GM13977 (cell line): ENCODE measurements around the gene KIFBP.
"Not testable (repeated sequence)": the region's sequence is repeated elsewhere in the genome, so short reads cannot be mapped to it uniquely, and the experiment has no call there.

Experiments used
- DNase-seq: peaks from one replicate; pipeline ENCODE4 v3.0.0; 2012; ENCODE audit warnings: low spot score
- CTCF ChIP-seq: IDR thresholded peaks from 2 replicates; pipeline ENCODE4 v1.5.1; 2012; ENCODE audit warnings: mild to moderate bottlenecking, control low read depth; ENCODE audit not compliant: insufficient read depth; ENCODE audit errors: extremely low read depth, missing control alignments
- in situ Hi-C: fragments of 300-500 bp; cut with MboI; formaldehyde crosslinking; loops from one replicate; pipeline ENCODE4 v1.12.0; 2022; ENCODE audit warnings: low sequenced_read_pairs, low pct_unique_long_range_greater_than_20kb, mixed read lengths, inconsistent platforms; ENCODE audit not compliant: unreplicated experiment

Gene KIFBP

GRCh38 chr10:69018613-69019012 lies 30.0 kb downstream of the KIFBP start:
- TF ChIP-seq CTCF: no peak
- DNase-seq: no peak
- in situ Hi-C loops: loop anchor here (25.0 kb wide), 1 partner anchor 194 kb away; the partner anchor contains the start of gene HKDC1

GRCh38 chr10:69022611-69023010 lies 34.0 kb downstream of the KIFBP start:
- no peak for TF ChIP-seq CTCF
- no peak for DNase-seq
- in situ Hi-C loops: loop anchor here (25.0 kb wide), 1 partner anchor 190 kb away; the partner anchor contains the start of gene HKDC1

- DNase-seq: no peak
Observed at GRCh38 chr10:69025370-69025896, 36.8 kb downstream of the KIFBP start.

GRCh38 chr10:69033256-69033655 lies 44.7 kb downstream of the KIFBP start:
- in situ Hi-C loops: no loop called here
- no peak for TF ChIP-seq CTCF
- DNase-seq: no peak

More at GRCh38 chr10:69025370-69025896, 36.8 kb downstream of the KIFBP start:
- TF ChIP-seq CTCF: no peak
- in situ Hi-C loops: no loop called here

GRCh38 chr10:69037489-69037888 lies 48.9 kb downstream of the KIFBP start:
- DNase-seq: no peak
- no peak for TF ChIP-seq CTCF
- in situ Hi-C loops: no loop called here

GRCh38 chr10:69040904-69041303 lies 52.3 kb downstream of the KIFBP start:
- DNase-seq, in situ Hi-C loops: not testable (repeated sequence)

GRCh38 chr10:69042417-69042816 lies 53.8 kb downstream of the KIFBP start:
- TF ChIP-seq CTCF: no peak

More at GRCh38 chr10:69042417-69042816, 53.8 kb downstream of the KIFBP start:
- in situ Hi-C loops: no loop called here
- DNase-seq: no peak
